Measurements from ENCODE around the gene SURF1.

Gene SURF1

GRCh38 chr9:133371261-133371711 lies 15.0 kb upstream of the SURF1 start:
- DNase-seq (ENCODE audit: low read depth) = no peak
- no peak overlapping the region for H3K4me3 ChIP-seq (ENCODE audit: control insufficient read depth, low read depth, low read length)
- TF ChIP-seq CTCF (IDR thresholded peaks at IDR 0.05; ENCODE audit: control insufficient read depth, insufficient read depth, low read depth, low read length, missing control alignments) = no peak

- DNase-seq (ENCODE audit: low read depth) = no peak
- no peak for TF ChIP-seq CTCF (IDR thresholded peaks at IDR 0.05; ENCODE audit: control insufficient read depth, insufficient read depth, low read depth, low read length, missing control alignments)
- no peak overlapping the region for H3K4me3 ChIP-seq (ENCODE audit: control insufficient read depth, low read depth, low read length)
Measured at GRCh38 chr9:133370685-133371084, 14.4 kb upstream of the SURF1 start.

- TF ChIP-seq CTCF (IDR thresholded peaks at IDR 0.05; ENCODE audit: control insufficient read depth, insufficient read depth, low read depth, low read length, missing control alignments) = no peak
- no peak overlapping the region for H3K4me3 ChIP-seq (ENCODE audit: control insufficient read depth, low read depth, low read length)
- no peak for DNase-seq (ENCODE audit: low read depth)
Measured at GRCh38 chr9:133369933-133370332, 13.6 kb upstream of the SURF1 start.

- no peak overlapping the region for H3K4me3 ChIP-seq (ENCODE audit: control insufficient read depth, low read depth, low read length)
- TF ChIP-seq CTCF (IDR thresholded peaks at IDR 0.05; ENCODE audit: control insufficient read depth, insufficient read depth, low read depth, low read length, missing control alignments) = no peak
- DNase-seq (ENCODE audit: low read depth) = no peak
Measured at GRCh38 chr9:133369422-133369821, 13.1 kb upstream of the SURF1 start.

- H3K4me3 ChIP-seq (ENCODE audit: control insufficient read depth, low read depth, low read length) = no peak overlapping the region
- no peak for TF ChIP-seq CTCF (IDR thresholded peaks at IDR 0.05; ENCODE audit: control insufficient read depth, insufficient read depth, low read depth, low read length, missing control alignments)
- no peak for DNase-seq (ENCODE audit: low read depth)
Measured at GRCh38 chr9:133368249-133368881, 12.1 kb upstream of the SURF1 start.

GRCh38 chr9:133367778-133368177 lies 11.5 kb upstream of the SURF1 start:
- DNase-seq (ENCODE audit: low read depth) = no peak
- H3K4me3 ChIP-seq (ENCODE audit: control insufficient read depth, low read depth, low read length) = no peak overlapping the region
- TF ChIP-seq CTCF (IDR thresholded peaks at IDR 0.05; ENCODE audit: control insufficient read depth, insufficient read depth, low read depth, low read length, missing control alignments) = no peak
